Fibroblast of lung (primary cell): ENCODE results near the gene CLSTN2. TPM values are rescaled to one million over a fixed set of nuclear protein-coding genes. Genes with fewer than 3 reads are reported as not detected.

Source experiments
- DNase-seq, 2 donors: peaks; one replicate each; pipeline versions ENCODE4 v3.0.0 to v3.0.0-alpha.2; 2010; ENCODE audit warnings: low read depth in 2 of 2
- H2AFZ ChIP-seq: 2 replicates; pipeline ENCODE4 v1.5.1; 2012; ENCODE audit warnings: low read length, control low read depth, inconsistent platforms
- H3K27ac ChIP-seq: 2 replicates; pipeline ENCODE4 v1.5.1; 2011; ENCODE audit warnings: low read length, control low read depth; ENCODE audit not compliant: insufficient read depth
- H3K27me3 ChIP-seq: 2 replicates; pipeline ENCODE4 v1.5.1; 2011; ENCODE audit warnings: mild to moderate bottlenecking, low read length; ENCODE audit not compliant: control insufficient read depth, insufficient read depth
- H3K36me3 ChIP-seq: 2 replicates; pipeline ENCODE4 v1.5.1; 2011; ENCODE audit warnings: low read length; ENCODE audit not compliant: control insufficient read depth, insufficient read depth
- H3K4me1 ChIP-seq: 2 replicates; pipeline ENCODE4 v1.5.1; 2011; ENCODE audit warnings: low read length; ENCODE audit not compliant: control insufficient read depth, insufficient read depth; ENCODE audit errors: extremely low read depth
- H3K4me2 ChIP-seq: 2 replicates; pipeline ENCODE4 v1.5.1; 2011; ENCODE audit warnings: low read length, control low read depth; ENCODE audit not compliant: insufficient read depth; ENCODE audit errors: extremely low read depth
- H3K4me3 ChIP-seq, 4 experiments: fragments of 200-600 bp in 1 of 4; sonication (generic) in 1 of 4; replicated peaks in 1 of 4; 2 replicates each; pipeline ENCODE4 v1.5.1; 2011 to 2016; ENCODE audit warnings: low read length in 4 of 4, low read depth in 3 of 4, mild to moderate bottlenecking in 3 of 4, control low read depth in 2 of 4, inconsistent platforms in 1 of 4, mixed read lengths in 1 of 4; ENCODE audit not compliant: insufficient read depth in 1 of 4; ENCODE audit errors: control extremely low read depth in 1 of 4
- H3K79me2 ChIP-seq: 2 replicates; pipeline ENCODE4 v1.5.1; 2012; ENCODE audit warnings: mild to moderate bottlenecking, low read length, inconsistent platforms; ENCODE audit not compliant: control insufficient read depth, insufficient read depth
- H3K9ac ChIP-seq: 2 replicates; pipeline ENCODE4 v1.5.1; 2011; ENCODE audit warnings: mild to moderate bottlenecking, low read length, control low read depth; ENCODE audit not compliant: insufficient read depth
- H3K9me3 ChIP-seq: 2 replicates; pipeline ENCODE4 v1.5.1; 2012; ENCODE audit warnings: low read depth, low read length; ENCODE audit not compliant: control insufficient read depth, insufficient read depth
- H4K20me1 ChIP-seq: 2 replicates; pipeline ENCODE4 v1.5.1; 2011; ENCODE audit warnings: low read length; ENCODE audit not compliant: control insufficient read depth, insufficient read depth; ENCODE audit errors: extremely low read depth
- CTCF ChIP-seq, 2 donors: IDR thresholded peaks in 1 of 2; conservative IDR thresholded peaks in 1 of 2; 1 replicate in 1 of 2; 2 replicates in 1 of 2; pipeline ENCODE4 v1.5.1; 2011 to 2012; ENCODE audit warnings: low read length in 2 of 2, control low read depth in 1 of 2, inconsistent platforms in 1 of 2, low read depth in 1 of 2, mild to moderate bottlenecking in 1 of 2
- EZH2 ChIP-seq: IDR thresholded peaks from 2 replicates; pipeline ENCODE4 v1.5.1; 2012; ENCODE audit warnings: low read length, control low read depth, mild to moderate bottlenecking; ENCODE audit errors: missing control alignments
- polyA plus RNA-seq, 2 donors: library from polyadenylated mRNA; depleted of rRNA in 1 of 2; stranded (reverse) in 1 of 2; unstranded in 1 of 2; fragments of >200 nt; gene quantifications; 2 replicates each; pipeline ENCODE4 v1.2.1, GENCODE V29; 2011 to 2012; ENCODE audit warnings: missing spikeins in 1 of 2
- total RNA-seq: library from RNA; depleted of rRNA; stranded (reverse); fragments of >200 nt; gene quantifications from 2 replicates; pipeline ENCODE4 v1.2.1, GENCODE V29; 2014

CLSTN2 gene
- total and polyA plus RNA-seq, 2 donors (not counting 1 experiment from before 2014, with no cell fraction given) = under 0.01 to 1.3 TPM

- no peak for DNase-seq
- H3K9ac ChIP-seq = no peak overlapping the region
- TF ChIP-seq EZH2 (no peak), CTCF (conservative IDR thresholded peaks at IDR 0.05 in 1 of 2, IDR thresholded peaks at IDR 0.05 in 1 of 2; ENCODE audit: low read depth in 1 of 2, low read length in 2 of 2) (no peak)
- H3K9me3 ChIP-seq = no peaks in the 10 kb centered on the region
- no peak overlapping the region for H3K4me2 ChIP-seq
- no peak overlapping the region for H3K27ac ChIP-seq
- H3K27me3 ChIP-seq = no peaks in the 10 kb centered on the region
- no peaks in the 10 kb centered on the region for H4K20me1 ChIP-seq
- H3K4me3 ChIP-seq = no peak overlapping the region
- H3K4me1 ChIP-seq = no peaks in the 10 kb centered on the region
- H2AFZ ChIP-seq = no peak overlapping the region
- H3K79me2 ChIP-seq = no peaks in the 10 kb centered on the region
- no peaks in the 10 kb centered on the region for H3K36me3 ChIP-seq
These were observed 284.3 kb downstream of the CLSTN2 start for GRCh38 chr3:140219291-140219690.

- Histone ChIP-seq H3K27me3 (no peaks in the 10 kb centered on the region), H3K4me3 (no peak overlapping the region), H3K79me2 (no peaks in the 10 kb centered on the region), H3K9ac (no peak overlapping the region), H2AFZ (no peak overlapping the region), H3K9me3 (no peaks in the 10 kb centered on the region), H3K4me1 (no peaks in the 10 kb centered on the region), H3K36me3 (no peaks in the 10 kb centered on the region), H3K4me2 (no peak overlapping the region), H3K27ac (no peak overlapping the region), H4K20me1 (no peaks in the 10 kb centered on the region)
- TF ChIP-seq CTCF (conservative IDR thresholded peaks at IDR 0.05 in 1 of 2, IDR thresholded peaks at IDR 0.05 in 1 of 2; ENCODE audit: low read depth in 1 of 2, low read length in 2 of 2) (no peak), EZH2 (no peak)
- no peak for DNase-seq
These were observed 285.0 kb downstream of the CLSTN2 start for GRCh38 chr3:140219923-140220452.

- no peak for DNase-seq
- H2AFZ ChIP-seq = no peak overlapping the region
- no peak for TF ChIP-seq EZH2
- TF ChIP-seq CTCF (conservative IDR thresholded peaks at IDR 0.05 in 1 of 2, IDR thresholded peaks at IDR 0.05 in 1 of 2; ENCODE audit: low read depth in 1 of 2, low read length in 2 of 2) = no peak
These were observed 288.2 kb downstream of the CLSTN2 start for GRCh38 chr3:140223197-140223596.

More at GRCh38 chr3:140223197-140223596, 288.2 kb downstream of the CLSTN2 start:
- no peaks in the 10 kb centered on the region for H3K79me2 ChIP-seq
- no peaks in the 10 kb centered on the region for H3K36me3 ChIP-seq
- no peaks in the 10 kb centered on the region for H4K20me1 ChIP-seq
- no peaks in the 10 kb centered on the region for H3K27me3 ChIP-seq
- no peaks in the 10 kb centered on the region for H3K4me1 ChIP-seq
- no peak overlapping the region for H3K9ac ChIP-seq
- no peaks in the 10 kb centered on the region for H3K9me3 ChIP-seq
- no peak overlapping the region for H3K4me2 ChIP-seq
- H3K4me3 ChIP-seq = no peak overlapping the region
- no peak overlapping the region for H3K27ac ChIP-seq
